ENCODE results near the gene CYLC1. TPM values are rescaled to one million over a fixed set of nuclear protein-coding genes. Genes with fewer than 3 reads are reported as not detected.

CYLC1 gene, protein sequence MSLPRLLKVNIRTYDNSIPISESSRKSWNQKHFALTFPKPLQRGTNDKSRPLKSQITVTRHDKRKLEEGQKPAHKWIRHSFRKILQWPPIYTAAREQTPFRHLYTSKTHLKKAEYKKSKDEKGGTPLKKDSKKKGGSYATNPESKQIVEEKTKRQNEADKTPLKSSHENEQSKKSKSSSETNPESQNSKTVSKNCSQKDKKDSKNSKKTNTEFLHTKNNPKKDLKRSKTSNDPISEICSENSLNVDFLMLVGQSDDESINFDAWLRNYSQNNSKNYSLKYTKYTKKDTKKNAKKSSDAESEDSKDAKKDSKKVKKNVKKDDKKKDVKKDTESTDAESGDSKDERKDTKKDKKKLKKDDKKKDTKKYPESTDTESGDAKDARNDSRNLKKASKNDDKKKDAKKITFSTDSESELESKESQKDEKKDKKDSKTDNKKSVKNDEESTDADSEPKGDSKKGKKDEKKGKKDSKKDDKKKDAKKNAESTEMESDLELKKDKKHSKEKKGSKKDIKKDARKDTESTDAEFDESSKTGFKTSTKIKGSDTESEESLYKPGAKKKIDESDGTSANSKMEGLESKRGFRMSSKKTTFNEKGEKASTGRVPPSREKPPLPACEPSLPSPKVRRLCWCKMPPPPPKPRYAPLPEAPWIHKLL
- total RNA-seq (not detected), polyA plus RNA-seq (not detected)
- long read RNA-seq, donor 1, result 0 reads
- long read RNA-seq, donor 2, result 0 reads
- long read RNA-seq, donor 3, result 0 reads
- long read RNA-seq, donor 4, result 0 reads
- long read RNA-seq, donor 5, result 0 reads
- long read RNA-seq, donor 6, result 0 reads
- long read RNA-seq, donor 7, result 0 reads
- long read RNA-seq, donor 8, result 0 reads
- long read RNA-seq, donor 9, result 0 reads
- long read RNA-seq, donor 10, result 0 reads

DNA sequence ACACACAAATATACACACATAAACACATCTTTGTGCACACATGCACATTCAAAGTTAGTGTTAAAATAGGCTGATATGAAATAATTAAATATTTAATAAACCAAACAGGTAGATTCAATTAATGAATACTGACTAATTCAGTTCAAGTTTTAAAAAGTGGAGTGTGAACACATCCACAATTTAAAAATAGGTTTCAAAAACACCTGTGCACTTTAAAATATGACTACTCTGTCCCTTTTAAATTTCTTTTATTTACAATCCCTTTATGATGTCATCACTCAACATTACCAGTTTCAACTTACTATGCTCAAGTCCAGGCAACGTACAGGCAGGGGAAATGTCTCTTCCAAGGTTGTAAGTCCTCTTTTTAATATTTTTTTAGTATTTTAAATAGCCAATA, at the start of gene CYLC1:
Gene CYLC1 (plus strand): TSS at position 301 of the 400 bp plus-strand sequence. CDS start 37 bp downstream, at position 338.
- peaks cover 0 to 6% (median 0%) of the 10 kb centered on the region in 4 donors for H3K9me3 ChIP-seq
- H3K27me3 ChIP-seq, result no peaks in the 10 kb centered on the region
- H3K4me1 ChIP-seq, result no peaks in the 10 kb centered on the region
- H3K4me3 ChIP-seq, result no peak within 1 kb of the TSS
- no peaks in the 10 kb centered on the region for H3K36me3 ChIP-seq
- 15 to 36% (median 30%) methylated on average over 1 of the region's 1 CpG for WGBS, 5 donors
- DNase-seq, result no peak
- H3K27ac ChIP-seq, result no peak within 1 kb of the TSS
- TF ChIP-seq, protein P1, sequence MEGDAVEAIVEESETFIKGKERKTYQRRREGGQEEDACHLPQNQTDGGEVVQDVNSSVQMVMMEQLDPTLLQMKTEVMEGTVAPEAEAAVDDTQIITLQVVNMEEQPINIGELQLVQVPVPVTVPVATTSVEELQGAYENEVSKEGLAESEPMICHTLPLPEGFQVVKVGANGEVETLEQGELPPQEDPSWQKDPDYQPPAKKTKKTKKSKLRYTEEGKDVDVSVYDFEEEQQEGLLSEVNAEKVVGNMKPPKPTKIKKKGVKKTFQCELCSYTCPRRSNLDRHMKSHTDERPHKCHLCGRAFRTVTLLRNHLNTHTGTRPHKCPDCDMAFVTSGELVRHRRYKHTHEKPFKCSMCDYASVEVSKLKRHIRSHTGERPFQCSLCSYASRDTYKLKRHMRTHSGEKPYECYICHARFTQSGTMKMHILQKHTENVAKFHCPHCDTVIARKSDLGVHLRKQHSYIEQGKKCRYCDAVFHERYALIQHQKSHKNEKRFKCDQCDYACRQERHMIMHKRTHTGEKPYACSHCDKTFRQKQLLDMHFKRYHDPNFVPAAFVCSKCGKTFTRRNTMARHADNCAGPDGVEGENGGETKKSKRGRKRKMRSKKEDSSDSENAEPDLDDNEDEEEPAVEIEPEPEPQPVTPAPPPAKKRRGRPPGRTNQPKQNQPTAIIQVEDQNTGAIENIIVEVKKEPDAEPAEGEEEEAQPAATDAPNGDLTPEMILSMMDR (IDR thresholded peaks at IDR 0.05), result no peak
- TF ChIP-seq EP300 (IDR thresholded peaks at IDR 0.05) (no peak), POLR2A (IDR thresholded peaks at IDR 0.05) (no peak), POLR2AphosphoS5 (IDR thresholded peaks at IDR 0.05) (no peak)
- intact Hi-C loops (cut with DNase I; ENCODE audit: low total_unique reads), result no loop called here

DNA sequence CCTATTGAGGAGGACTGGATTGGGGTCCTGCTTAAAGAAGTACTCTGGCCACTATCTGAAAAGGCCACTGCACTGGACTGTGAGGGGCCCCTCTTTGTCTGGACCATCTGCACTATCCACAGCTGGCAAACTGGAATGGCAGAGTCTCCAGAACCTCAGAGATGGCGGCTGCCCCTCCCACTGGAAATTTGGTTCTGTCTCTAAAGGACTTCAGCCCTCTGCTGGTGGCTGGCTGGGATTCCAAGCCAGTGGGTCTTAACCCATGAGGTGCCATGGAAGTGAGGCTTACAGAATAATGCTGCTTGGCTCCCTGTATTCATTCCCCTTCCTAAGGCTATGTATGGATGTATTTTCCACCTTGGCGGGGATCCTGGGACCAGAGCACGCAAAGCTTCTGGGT, 41.6 kb upstream of the CYLC1 start:
- 61 to 92% (median 71%) methylated on average over 3 of the region's 3 CpGs; no CpG with 5 or more reads in 1 of the 5 donors for WGBS, 5 donors
- Histone ChIP-seq H3K27ac (no peak overlapping the region), H3K36me3 (no peaks in the 10 kb centered on the region), H3K4me3 (no peak overlapping the region), H3K27me3 (no peaks in the 10 kb centered on the region), H3K4me1 (no peaks in the 10 kb centered on the region), H3K9me3 (peaks cover 0 to 12% (median 6%) of the 10 kb centered on the region in 4 donors)
- TF ChIP-seq EP300 (IDR thresholded peaks at IDR 0.05) (no peak), POLR2A (IDR thresholded peaks at IDR 0.05) (no peak), POLR2AphosphoS5 (IDR thresholded peaks at IDR 0.05) (no peak)
- TF ChIP-seq, protein P1 (IDR thresholded peaks at IDR 0.05), result no peak
- intact Hi-C loops (cut with DNase I; ENCODE audit: low total_unique reads), result no loop called here
- no peak for DNase-seq

DNA sequence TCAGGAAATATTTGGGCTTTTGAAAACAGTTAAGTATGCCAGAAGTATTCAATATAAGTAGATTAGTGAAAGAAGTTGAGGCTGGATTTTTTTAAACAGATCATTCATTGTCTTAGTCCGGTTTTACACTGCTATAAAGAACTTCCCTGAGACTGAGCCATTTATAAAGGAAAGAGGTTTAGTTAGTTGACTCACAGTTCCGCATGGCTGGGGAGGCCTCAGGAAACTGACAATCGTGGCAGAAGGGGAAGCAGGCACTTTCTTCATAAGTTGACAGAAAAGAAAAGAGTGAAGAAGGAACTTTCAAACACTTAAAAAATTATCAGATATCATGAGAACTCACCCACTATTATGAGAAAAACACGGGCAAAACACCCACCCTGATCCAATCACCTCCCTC, 31.1 kb upstream of the CYLC1 start:
- Histone ChIP-seq H3K9me3 (peaks cover 0 to 8% (median 0%) of the 10 kb centered on the region in 4 donors), H3K4me3 (no peak overlapping the region), H3K36me3 (no peaks in the 10 kb centered on the region), H3K27me3 (no peaks in the 10 kb centered on the region), H3K4me1 (no peaks in the 10 kb centered on the region), H3K27ac (no peak overlapping the region)
- intact Hi-C loops (cut with DNase I; ENCODE audit: low total_unique reads), result no loop called here
- DNase-seq, result no peak
- TF ChIP-seq EP300 (IDR thresholded peaks at IDR 0.05) (no peak), POLR2A (IDR thresholded peaks at IDR 0.05) (no peak), POLR2AphosphoS5 (IDR thresholded peaks at IDR 0.05) (no peak)
- TF ChIP-seq, protein P1 (IDR thresholded peaks at IDR 0.05), result no peak
- 16 to 35% (median 25%) methylated on average over 4 of the region's 4 CpGs for WGBS, 5 donors

DNA sequence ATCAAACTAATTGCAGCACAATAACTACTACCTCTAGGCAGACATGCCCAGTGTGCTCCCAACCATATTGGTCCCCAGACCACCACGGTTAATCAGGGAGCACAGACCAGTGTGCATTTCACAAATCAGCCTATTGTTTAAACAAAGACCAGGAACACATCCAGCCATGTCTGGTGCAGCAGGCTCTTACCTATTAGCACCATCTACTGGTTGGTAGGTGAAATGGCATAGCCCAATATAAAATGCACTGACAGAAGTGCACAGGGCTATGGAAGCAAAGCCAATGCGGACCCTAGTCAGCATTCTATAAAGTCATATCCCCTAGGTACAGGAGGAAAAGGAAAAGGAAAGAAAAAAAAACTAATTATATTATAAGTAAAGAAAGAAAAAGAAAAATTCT, 15.5 kb upstream of the CYLC1 start:
- WGBS, 5 donors, result 8 to 16% (median 12%) methylated on average over 2 of the region's 2 CpGs
- DNase-seq, result peak in 1 of 2 donors; percentile 41

More for the DNA sequence above, 15.5 kb upstream of the CYLC1 start:
- H3K27ac ChIP-seq, result no peak overlapping the region
- TF ChIP-seq EP300 (IDR thresholded peaks at IDR 0.05), result no peak
- TF ChIP-seq, protein P1 (IDR thresholded peaks at IDR 0.05), result peak in 3 of 7 experiments; percentile 23 to 53 (median 47)
- no peak for TF ChIP-seq POLR2AphosphoS5 (IDR thresholded peaks at IDR 0.05)
- no peak for TF ChIP-seq POLR2A (IDR thresholded peaks at IDR 0.05)
- intact Hi-C loops (cut with DNase I; ENCODE audit: low total_unique reads), result no loop called here
- H3K9me3 ChIP-seq, result no peaks in the 10 kb centered on the region
- no peaks in the 10 kb centered on the region for H3K36me3 ChIP-seq
- no peak overlapping the region for H3K4me3 ChIP-seq
- no peaks in the 10 kb centered on the region for H3K27me3 ChIP-seq
- H3K4me1 ChIP-seq, result no peaks in the 10 kb centered on the region

All from stomach (tissue), 19 donors.